NB4 (cell line): ENCODE data around the gene AP3M1.

Experiments used
- DNase-seq: peaks from one replicate; pipeline ENCODE4 v3.0.0; 2010; ENCODE audit warnings: low read depth
- H3K4me3 ChIP-seq: one replicate; pipeline ENCODE4 v1.5.1; 2011; ENCODE audit warnings: mild to moderate bottlenecking, low read depth, low read length, moderate library complexity
- CTCF ChIP-seq: IDR thresholded peaks from one replicate; pipeline ENCODE4 v1.5.1; 2012; ENCODE audit warnings: low read depth, low read length
- MYC ChIP-seq: IDR thresholded peaks from 2 replicates; pipeline ENCODE4 v1.6.1; 2011; ENCODE audit warnings: low read depth, low read length
- POLR2A ChIP-seq: IDR thresholded peaks from 2 replicates; pipeline ENCODE4 v1.6.1; 2011; ENCODE audit warnings: mild to moderate bottlenecking; ENCODE audit not compliant: insufficient read length; ENCODE audit errors: extremely low read depth
- TF ChIP-seq, protein P1 (sequence below): IDR thresholded peaks from 2 replicates; pipeline ENCODE4 v1.6.1; 2011; ENCODE audit warnings: low read depth, low read length

AP3M1 gene

DNA sequence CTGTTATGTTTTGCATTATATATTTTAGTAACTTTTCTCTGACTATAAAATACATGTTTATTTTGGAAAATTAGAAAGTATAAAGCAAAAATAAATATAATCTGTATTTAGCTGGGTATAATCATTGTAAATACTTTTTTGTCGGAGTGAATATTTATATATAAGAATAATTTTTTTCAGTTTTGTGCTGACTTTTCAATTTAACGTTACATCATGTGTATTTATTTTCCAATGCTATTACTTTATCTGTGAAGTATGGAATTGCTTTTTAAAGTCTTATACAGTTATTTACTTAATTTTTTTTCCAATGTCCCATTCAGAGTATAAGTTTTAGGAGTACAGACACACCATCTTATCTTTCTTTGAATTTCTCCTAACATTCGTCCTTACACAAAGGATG is 15.2 kb downstream of the AP3M1 start:
- H3K4me3 ChIP-seq = no peak overlapping the region
- no peak for TF ChIP-seq POLR2A
- no peak for TF ChIP-seq CTCF
- TF ChIP-seq MYC = no peak
- TF ChIP-seq, protein P1, sequence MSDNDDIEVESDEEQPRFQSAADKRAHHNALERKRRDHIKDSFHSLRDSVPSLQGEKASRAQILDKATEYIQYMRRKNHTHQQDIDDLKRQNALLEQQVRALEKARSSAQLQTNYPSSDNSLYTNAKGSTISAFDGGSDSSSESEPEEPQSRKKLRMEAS = no peak
- no peak for DNase-seq

DNA sequence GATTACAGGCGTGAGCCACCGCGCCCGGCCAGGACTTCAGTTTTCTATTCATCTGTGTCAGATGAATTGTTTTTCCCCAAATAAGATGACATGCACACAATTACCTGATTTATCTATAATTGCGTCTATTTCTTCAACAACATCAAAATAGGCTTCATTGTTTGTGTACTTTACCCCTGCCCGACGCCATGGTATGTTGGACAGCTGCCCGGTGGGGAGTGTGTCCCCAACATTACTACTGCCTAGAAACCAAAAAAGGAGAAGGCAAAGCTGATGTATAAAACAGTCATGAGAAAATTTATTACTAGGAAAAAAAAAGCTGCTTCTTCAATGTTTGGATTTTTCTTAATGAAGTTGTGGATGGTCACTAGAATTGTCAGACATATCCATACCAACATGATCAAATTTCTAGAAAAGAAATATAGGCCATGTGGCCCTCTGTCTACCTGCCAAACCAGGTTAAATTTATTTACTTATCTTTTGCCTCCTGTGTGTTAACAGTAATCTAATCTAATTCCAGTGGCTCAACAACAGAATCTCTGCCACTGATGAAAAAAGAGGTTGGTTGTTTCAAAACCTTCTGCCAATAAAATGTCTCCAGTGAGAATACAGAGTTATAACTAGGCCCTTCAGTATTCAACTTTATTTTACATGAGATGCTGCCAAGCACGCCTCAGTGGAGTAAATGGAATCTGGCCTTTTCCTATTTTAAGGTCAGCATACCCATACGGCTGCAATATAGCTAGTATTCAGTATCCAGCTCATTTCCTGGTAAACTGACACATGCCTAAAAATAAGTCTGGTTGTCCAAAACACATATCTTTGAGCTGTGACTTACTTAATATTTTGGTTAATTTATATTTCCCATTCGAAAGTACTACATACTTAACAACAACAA is 16.5 kb downstream of the AP3M1 start:
- TF ChIP-seq MYC (no peak), POLR2A (no peak), CTCF (no peak)
- TF ChIP-seq, protein P1 = no peak
- DNase-seq = no peak
- H3K4me3 ChIP-seq = no peak overlapping the region

- TF ChIP-seq CTCF (no peak), POLR2A (no peak), MYC (no peak)
- TF ChIP-seq, protein P1 = no peak
- H3K4me3 ChIP-seq = no peak overlapping the region
- no peak for DNase-seq
Measured at GRCh38 chr10:74123081-74123480, 27.5 kb downstream of the AP3M1 start.

GRCh38 chr10:74122060-74122459 is 28.6 kb downstream of the AP3M1 start:
- no peak overlapping the region for H3K4me3 ChIP-seq
- DNase-seq = no peak
- TF ChIP-seq MYC = no peak
- TF ChIP-seq POLR2A = no peak
- TF ChIP-seq CTCF = no peak
- TF ChIP-seq, protein P1 = no peak

GRCh38 chr10:74121368-74121767 is 29.3 kb downstream of the AP3M1 start:
- no peak overlapping the region for H3K4me3 ChIP-seq
- TF ChIP-seq, protein P1 = no peak
- no peak for TF ChIP-seq MYC
- no peak for TF ChIP-seq CTCF
- TF ChIP-seq POLR2A = no peak
- no peak for DNase-seq
